HG03196 (cell line): ENCODE results near the gene OLFM1.
"Not testable (repeated sequence)": the region's sequence is repeated elsewhere in the genome, so short reads cannot be mapped to it uniquely, and the experiment has no call there.

Source experiments
- ATAC-seq: cut with Tn5 transposase; IDR thresholded peaks from one replicate; pipeline ENCODE4 v1.9.1; 2021; ENCODE audit not compliant: unreplicated experiment

The OLFM1 gene

DNA sequence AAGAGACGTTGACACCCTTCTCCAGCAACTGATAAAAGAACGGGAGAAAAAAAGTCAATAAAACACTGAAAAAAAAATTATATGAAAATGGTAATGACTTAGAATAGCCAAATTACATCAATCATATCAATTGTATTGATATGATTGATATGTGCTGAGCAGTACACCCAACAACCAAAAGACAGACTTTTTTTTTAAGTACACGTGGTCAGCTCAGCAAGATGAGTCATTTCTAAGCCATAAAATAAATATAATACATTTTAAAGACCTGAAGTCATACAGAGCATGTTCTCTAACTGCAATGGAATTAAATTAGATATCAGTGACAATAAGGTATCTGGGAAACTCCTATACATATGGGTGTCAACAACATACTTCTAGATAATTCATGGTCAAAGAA, 30.9 kb upstream of the OLFM1 start:
- no peak for ATAC-seq

DNA sequence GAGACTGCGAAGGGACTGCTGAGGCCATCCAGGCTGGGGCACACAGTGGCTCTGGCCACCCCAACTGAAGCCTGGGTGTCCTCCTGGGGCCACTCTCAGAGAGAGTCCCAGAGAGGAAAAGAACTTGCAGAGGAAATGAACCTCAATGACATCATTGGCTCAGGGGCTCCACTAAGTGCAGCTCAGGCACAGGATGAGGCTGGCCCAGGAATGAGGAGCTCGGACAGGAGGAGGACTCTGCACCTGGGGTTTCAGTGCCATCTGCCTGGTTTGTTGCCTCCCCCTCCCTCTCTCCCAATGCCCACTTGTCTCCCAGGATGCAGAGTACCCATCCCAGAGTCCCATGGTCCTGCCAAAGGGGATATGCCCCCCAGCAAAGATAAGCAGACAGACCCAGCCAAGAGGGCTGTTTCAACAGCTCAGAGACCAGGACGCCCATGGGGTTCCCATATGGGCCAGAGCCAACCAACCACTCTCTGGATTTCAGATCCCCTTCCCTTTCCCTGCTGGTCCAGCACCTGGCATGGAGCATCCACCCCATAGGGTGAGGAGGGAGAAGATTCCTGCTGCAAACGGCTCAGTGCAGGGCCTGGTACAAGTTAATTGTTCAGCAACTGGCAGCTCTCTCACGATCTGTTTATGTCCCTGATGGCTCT, 26.9 kb upstream of the OLFM1 start:
- no peak for ATAC-seq

DNA sequence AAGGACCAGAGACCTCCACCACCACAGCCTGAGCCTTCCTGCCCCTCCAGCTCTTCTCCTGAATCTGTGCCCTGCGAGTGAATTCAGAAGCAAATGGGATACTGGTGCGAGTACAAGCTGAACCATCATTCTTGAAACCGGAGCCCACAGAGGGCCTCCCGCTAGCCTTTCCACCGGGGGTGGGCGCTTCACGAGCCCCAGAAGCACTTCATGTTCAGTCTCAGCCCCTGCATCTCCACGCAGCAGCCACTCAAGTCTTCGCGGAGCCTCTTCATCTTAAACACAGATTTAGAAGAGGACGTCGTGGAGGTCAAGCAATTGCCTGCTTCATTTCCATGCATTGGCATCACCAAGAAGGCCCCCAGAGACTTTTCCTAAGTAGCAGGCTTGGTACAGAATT, 26.0 kb upstream of the OLFM1 start:
- no peak for ATAC-seq

DNA sequence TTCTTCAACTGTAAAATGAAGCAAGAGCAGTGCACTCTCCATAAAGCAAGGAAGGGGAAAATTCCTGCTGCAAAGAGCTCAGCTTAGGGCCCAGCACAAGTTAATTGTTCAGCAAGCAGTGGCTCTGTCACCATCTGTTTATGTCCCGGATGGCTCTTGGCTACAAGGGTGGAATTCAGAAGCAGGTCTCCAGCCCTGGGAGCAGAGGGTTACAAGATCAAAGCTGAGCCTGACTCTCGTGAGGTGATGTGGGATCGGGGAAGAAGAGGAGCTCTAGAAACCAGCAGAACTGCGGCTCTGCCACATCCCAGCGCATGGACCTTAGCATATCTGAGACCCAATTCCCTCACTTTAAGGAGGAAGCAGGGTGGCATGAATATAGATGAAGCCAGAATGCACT, 25.2 kb upstream of the OLFM1 start:
- no peak for ATAC-seq

DNA sequence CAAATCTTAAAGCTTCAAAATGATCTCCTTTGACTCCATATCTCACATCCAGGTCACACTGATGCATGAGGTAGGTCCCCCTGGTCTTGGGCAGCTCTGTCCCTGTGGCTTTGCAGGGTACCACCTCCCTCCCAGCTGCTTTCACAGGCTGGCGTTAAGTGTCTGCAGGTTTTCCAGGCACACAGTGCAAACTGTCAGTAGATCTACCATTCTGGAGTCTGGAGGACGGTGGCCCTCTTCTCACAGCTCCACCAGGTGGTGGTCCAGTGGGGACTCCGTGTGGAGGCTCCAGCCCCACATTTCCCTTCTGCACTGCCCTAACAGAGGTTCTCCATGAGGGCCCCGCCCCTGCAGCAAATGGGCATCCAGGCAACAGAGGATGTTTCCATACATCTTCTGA, 24.0 kb upstream of the OLFM1 start:
- not testable (repeated sequence) for ATAC-seq

DNA sequence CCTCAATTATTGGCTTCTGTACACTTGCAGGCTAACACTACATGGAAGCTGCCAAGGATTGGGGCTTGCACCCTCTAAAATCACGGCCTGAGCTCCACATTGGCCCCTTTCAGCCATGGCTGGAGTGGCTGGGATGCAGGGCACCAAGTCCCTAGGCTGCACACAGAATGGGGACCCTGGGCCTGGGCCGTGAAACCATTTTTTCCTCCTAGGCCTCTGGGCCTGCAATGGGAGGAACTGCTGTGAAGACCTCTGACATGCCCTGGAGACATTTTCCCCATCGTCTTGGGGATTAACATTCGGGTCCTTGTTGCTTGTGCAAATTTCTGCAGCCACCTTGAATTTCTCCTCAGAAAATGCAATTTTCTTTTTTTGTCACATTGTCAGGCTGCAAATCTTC, 23.6 kb upstream of the OLFM1 start:
- ATAC-seq: not testable (repeated sequence)

DNA sequence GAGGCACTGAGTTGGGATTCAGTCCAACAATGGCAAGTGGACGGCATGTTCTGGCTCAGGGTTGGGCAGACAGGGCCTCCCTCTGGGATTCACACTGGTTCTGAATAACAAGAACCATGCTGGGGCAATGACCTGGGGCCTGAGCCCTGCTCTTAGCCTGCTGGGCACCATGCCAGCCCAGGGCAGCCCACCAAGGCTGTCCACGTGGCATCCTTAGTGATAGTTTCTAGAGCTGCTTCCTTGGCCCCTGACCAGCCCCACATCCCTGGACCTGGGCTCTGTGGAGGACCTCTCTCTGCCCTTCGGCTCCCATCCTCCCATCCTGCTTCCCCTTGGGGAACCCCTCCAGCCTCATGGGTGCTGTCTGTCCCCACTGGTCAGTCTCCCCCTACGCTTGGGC, 22.3 kb upstream of the OLFM1 start:
- no peak for ATAC-seq

DNA sequence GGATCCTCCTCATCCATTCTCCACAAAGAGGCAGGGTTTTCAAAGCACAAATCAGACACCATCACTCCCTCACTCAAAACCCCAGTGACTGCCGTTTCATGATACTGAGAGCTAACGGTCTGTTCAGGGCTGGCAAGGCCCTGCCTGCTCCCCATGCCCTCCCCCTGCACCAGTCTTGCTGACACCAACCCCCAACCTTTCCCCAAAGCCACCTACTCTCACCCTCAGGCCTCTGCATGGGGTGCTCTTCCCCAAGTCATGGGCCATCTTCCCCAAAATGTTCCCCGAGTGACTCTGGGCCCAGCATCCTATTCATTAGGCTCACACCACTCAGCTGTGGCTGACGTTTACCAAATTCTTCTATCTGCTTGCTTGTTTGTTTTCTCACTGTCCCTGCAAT, 21.7 kb upstream of the OLFM1 start:
- ATAC-seq: no peak

DNA sequence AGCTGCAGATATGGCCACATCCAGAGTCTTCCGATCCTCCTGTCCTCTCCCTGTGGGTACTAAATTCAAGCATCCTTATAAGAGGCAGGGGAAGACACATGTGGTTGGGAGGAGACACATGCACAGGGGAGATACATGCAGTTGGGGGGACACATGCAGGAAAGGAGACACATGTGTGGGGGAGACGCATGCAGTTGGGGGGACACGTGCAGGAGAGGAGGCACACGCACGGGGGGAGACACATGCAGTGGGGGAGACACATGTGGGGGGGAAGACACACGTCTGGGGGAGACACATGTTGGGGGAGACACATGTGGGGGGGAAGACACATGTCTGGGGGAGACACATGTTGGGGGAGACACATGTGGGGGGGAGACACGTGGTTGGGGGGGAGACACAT, 21.2 kb upstream of the OLFM1 start:
- no peak for ATAC-seq

DNA sequence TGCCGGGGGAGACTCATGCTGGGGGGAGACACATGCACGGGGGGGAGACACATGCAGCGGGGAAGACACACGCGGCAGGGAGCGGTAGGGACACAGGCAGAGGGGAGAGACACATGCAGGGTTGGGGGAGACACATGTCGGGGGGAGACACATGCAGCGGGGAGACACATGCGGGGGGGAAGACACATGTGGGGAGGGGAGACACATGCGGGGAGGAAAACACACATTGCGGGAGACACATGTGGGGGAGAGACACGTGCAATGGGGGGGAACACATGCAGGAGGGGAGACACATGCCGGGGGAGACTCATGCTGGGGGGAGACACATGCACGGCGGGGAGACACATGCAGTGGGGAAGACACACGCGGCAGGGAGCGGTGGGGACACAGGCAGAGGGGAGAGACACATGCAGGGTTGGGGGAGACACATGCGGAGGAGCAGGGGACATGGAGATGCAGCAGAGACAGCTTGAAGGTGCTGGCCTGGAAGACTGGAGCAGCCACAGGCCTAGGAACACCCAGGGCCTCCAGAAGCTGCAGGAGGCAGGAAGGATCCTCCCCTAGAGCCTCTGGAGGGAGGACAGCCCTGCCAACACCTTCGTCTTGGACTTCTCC, 20.3 kb upstream of the OLFM1 start:
- ATAC-seq: no peak

DNA sequence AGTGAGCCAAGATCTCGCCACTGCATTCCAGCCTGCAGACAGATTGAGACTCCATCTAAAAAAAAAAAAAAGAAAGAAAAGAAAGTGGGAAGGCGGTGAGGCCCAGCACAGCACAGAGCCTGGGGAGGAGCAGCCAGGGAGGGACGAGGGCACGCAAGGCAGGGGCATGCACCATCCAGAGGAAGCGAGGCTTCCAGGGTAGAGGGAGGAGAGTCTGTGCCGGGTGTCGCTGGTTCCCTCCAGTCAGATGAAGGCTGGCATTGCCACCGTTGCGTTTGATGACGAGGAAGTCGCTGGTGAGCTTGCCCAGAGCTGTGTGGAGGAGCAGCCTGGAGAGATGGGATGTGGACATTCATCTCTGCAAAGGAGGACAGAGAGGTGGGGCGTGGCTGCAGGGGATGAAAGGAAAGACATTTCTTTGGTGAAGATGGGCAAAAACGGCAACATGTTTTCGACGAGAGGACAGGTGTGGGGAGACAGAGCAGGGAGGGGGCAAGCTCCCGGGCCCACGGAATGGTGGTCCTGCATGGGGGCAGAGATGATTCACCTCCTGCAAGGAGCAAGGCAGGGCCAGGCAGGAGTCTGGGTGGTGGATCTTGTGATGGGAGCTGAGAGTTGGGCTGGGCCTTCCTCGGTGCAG, 18.6 kb upstream of the OLFM1 start:
- no peak for ATAC-seq

DNA sequence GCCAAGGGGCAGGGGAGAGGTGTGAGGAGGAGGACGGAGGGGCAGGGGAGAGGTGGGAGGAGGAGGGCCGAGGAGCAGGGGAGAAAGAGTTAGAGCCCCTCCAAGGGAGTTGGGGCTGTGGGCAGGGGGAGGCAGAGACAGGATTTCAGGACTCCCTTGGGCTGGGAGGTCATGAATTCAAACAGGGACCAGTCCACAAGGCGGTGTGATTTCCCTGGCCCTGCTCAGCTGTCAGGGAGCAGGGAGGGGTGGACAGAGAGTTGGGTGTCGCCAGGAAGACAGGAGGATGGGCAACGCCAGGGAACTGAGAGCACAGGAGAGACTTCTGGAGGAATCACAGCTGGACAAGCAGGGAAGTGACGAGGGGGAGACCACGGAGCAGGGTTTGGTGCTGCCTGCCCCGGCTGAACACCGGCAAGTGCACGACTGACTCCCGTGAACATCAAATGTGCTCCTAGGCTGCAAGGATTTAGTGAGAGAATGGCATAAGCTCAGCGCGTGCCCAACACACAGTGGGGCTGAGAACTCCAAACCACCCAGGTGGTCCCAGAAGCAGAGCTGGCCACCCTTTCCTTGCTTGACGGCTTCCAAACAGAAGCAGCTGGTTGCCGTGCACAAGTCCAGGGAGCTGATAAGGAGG, 17.8 kb upstream of the OLFM1 start:
- no peak for ATAC-seq

DNA sequence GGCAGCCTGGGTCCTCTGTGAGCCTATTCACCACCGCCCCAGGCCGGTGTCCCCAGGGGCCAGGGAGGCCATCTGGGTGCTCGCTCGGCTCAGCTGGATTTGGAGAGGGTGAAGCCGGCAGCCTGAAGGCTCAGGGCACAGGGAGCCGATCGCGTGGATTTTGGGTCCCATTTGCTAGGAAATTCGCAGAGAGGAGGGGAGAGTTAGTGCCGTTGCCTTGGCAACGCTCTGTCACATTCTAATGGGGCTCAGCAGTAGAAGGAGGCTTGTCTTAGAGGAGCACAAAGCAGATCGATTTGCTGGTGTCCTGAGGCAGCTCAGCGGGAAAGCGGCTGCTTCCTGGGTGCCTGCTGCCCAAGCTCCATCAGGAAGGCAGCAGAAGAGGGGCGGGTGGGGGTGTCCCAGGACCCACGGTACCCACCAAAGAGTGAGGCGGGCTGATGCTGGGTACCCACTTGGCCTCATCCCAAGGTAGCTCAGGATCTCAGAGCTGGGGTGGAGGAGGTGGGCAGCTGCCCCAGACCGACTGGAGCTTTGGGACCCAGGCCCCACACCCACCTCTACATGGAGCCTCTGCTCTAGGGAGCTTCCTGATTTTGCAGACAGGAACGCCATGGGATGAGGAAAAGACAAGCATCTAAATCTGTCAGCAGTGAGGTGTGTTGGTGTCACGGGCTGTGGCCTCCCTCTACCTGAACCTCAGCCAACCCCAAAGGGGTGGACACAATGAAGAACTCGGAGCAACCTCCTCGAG, 17.1 kb upstream of the OLFM1 start:
- ATAC-seq: no peak

DNA sequence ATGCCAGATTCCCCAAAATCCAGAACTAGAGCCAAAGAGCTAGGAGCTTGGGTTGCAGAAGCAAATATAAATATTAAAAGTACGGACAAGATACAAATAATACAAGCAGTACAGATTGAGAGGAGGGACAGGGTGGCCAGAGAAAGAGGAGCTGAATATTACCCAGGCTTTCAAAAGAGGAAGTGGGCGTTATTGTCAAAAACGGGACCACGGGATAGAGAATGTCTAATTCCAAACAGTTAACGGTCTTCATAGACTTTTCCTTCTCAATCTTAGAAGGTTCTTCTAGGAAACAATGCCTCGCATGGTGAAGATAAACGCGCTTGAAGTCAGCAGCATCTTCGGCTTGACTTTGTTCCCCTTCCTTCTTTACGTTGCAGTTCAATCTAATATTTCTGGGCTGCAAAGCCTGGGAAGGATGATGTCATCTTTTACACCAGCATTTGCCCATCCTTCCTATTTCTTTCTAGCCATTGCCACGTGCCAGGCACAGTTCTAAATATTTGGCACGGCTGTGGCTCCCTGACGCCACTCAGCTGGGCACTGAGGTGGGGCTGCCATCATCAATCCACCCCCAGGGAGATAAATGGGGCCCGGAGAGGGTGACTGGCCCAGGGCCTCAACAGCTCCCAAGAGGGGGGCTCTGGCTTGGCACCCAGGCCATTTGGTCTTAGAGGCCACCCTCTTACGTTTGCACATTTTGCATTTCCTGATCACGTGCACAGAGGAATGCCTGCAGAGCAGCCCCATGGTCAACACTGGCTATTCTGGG, 16.3 kb upstream of the OLFM1 start:
- ATAC-seq: no peak

DNA sequence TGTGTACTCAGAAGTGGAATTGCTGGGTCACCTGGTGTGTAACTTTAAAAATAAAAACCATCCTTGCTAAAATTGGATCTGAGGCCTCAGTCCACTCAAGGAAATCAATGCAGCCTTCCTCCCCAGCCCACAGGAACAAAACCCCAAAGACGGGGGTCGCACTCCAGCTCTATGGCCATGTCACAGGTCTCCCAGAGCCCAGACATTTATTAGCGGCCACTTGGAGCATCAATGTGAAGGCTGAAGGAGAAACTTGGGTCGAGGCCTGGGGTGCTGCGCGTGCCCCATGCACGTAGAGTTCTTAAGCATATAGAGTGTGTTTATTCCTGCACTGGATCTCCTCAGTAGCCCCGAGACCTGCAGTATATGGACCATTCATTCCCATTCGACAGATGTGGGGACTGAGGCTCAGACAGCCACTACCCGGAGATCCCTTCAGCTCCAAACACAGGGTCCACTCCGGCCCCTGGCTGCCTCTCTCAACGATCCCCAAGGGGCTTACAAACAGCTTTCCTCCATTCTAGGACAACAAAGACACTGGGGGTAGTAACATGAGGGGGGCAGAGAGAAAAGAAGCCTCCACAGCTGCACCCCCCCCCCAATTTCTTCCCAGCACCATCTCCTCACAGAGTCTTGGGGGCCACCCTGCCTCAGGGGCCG, 14.3 kb upstream of the OLFM1 start:
- ATAC-seq: no peak

DNA sequence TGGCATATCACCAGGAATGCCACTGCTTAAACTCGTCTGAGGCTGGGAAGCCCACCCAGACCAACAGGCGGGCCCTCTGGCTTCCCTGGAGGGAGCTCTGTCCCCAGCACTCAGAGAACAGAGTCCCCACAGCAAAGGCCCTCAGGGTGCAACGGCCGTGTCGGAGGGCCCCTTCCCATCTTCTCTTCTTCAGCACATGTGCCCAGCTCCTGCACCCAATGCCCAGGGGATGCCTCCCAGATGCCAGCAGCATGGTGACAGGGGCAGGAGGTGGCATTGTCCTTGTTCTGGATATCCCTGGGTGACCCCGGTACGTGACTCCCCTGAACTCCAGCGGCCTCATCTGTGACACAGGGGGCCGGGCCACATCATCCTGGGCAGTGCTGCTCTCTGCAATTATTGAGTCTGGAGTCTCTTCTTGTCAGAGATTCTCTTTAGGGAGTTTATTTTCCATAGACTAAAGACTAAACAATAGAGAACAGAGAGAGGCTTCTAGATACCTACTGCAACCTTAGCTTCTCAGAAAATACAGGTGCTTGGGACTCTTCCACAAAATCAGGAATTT, 13.6 kb upstream of the OLFM1 start:
- no peak for ATAC-seq

DNA sequence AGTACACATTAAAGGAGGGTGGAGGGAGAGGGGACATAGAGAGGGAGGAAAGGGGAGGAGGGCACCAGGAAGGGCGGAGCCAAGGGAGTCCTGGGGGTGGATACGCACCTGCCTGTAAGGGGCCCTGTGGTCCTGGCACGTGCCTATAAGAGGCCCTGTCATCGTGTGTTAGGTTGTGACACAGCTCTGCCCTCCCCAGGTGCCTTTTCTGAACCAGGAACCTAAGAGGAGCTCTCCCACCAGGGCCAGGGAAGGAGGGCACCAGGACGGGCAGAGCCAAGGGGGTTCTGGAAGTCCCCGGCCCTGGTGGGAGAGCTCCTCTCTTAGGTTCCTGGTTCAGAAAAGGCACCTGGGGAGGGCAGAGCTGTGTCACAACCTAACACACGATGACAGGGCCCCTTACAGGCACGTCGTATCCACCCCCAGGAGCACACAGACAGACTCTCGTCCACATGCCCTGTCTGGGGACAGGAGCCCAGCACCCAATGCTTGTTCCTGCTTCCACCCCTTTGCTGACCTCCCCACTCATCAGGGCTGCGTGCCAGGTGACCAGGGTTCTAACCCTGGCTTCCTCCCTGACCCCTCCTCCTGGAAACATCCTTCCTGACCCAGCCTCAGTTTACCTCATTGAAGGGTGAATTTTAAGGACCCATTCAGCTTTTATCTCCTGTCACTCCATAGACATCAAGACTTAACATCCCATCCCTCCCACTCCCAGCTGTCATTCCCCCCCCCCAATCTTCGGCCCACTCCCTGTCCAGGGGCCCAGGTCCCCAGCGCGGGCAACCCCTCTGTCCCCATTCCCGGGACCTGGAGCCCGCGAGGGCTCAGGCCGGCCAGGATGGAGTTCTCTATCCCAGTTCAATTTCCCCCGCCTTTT, 12.9 kb upstream of the OLFM1 start:
- ATAC-seq: no peak

DNA sequence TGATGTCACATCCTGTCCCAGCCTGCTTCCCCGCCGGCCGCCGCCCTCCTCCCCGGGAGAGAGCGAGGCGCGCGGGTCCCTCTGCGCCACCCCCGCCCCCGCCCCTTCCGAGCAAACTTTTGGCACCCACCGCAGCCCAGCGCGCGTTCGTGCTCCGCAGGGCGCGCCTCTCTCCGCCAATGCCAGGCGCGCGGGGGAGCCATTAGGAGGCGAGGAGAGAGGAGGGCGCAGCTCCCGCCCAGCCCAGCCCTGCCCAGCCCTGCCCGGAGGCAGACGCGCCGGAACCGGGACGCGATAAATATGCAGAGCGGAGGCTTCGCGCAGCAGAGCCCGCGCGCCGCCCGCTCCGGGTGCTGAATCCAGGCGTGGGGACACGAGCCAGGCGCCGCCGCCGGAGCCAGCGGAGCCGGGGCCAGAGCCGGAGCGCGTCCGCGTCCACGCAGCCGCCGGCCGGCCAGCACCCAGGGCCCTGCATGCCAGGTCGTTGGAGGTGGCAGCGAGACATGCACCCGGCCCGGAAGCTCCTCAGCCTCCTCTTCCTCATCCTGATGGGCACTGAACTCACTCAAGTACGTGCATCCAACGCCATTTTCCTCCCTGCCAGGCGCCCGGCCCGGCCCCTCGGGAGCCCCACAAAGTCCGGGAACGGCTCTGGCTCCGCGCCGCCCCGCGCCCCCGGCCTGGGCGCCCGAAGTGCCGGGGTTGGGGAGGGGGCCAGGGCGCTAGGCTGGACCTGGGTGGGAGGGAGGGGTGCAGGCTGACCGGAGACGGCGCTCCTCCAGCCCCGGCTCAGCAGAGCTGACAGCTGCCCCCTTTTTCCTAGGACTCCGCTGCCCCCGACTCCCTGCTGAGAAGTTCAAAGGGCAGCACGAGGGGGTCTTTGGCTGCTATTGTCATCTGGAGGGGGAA, 12.0 kb upstream of the OLFM1 start:
- no peak for ATAC-seq
